Hematopoietic multipotent progenitor cell treated with erythropoietin and hydrocortisone succinate and interleukin-3 and kit ligand, for 17 days (in vitro differentiated cells): Measurements from ENCODE around the gene RNF182.
"Not testable (repeated sequence)": the region's sequence is repeated elsewhere in the genome, so short reads cannot be mapped to it uniquely, and the experiment has no call there.

Source experiments
- DNase-seq: peaks from one replicate; pipeline ENCODE4 v3.0.0-alpha.2; 2015; ENCODE audit warnings: low spot score

RNF182 gene

GRCh38 chr6:13971303-13971702 lies 46.6 kb downstream of the RNF182 start:
- DNase-seq, result no peak

- DNase-seq, result not testable (repeated sequence)
These were observed 47.9 kb downstream of the RNF182 start for GRCh38 chr6:13972602-13973001.

GRCh38 chr6:13973422-13973821 lies 48.7 kb downstream of the RNF182 start:
- not testable (repeated sequence) for DNase-seq

DNA sequence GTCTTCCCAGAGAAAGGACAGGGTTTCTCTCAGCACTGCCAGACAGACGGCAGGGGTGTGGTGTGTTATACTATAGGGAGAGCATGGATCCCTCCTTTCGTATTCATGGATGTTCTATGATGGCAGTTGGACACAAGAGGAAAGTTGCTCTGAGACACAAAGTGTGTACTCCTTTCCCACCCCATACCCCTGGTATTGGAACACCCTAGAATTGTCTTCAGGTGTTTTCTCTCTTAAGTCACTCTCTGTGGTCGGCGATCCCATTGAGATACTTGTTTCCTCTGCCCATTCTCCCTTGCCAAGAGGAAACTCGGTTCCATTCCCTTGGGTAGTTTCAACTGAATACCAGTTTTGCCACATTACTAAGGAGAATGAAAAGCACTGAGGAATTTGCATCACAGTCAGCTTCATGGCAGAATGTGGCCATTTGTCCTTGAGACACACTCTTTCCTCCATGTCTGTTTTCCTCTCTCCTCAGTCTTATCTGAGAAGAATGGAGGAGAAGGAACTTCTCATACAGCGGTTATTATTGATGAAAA lies 53.4 kb downstream of the RNF182 start:
- no peak for DNase-seq

GRCh38 chr6:13978787-13979186 lies 54.0 kb downstream of the RNF182 start:
- DNase-seq, result no peak

DNA sequence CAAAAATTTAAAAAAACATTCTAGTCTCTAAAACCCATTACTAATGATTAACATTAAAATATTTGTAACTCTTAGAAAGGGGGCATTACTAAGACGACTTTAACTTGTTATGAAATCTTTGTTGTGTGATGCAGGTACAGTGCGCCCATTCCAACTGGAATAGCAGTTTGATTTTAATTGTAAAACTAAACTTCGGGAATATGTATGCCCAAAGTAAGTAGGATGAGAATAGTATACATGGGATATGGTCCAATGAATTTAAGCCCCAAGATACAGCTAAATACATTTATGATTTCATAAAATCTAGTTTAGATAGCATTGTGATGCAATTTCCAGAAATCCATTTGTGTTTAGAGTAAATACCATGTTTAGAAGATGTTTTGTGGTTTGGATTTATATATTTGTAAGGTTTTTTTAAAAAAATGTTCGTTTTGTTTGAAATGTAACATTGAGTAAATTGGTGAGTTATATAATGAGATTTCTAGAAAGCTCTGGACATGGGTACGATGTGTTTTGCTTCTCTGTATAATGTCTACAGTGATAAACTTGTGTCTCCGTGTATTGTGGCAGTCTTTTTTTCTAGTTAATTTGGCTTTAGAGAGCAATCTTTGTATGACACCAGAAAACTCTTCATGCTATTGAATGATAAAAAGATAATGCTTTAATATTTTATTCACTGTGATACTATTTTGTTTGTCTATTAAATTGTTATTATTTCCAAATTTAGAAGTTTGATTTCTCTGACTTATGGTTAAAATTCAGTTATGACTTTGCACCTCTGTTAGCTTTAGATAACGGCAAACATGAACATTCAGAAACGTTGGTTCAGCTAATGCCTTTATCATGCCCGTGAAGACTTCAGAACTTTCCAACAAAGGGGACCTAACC lies 54.8 kb downstream of the RNF182 start:
- DNase-seq, result no peak

GRCh38 chr6:13980534-13980933 lies 55.8 kb downstream of the RNF182 start:
- DNase-seq, result no peak

GRCh38 chr6:13985663-13986325 lies 61.0 kb downstream of the RNF182 start:
- no peak for DNase-seq

GRCh38 chr6:13986700-13987399 lies 62.1 kb downstream of the RNF182 start:
- no peak for DNase-seq

- no peak for DNase-seq
These were observed 62.7 kb downstream of the RNF182 start for GRCh38 chr6:13987400-13987865.

DNA sequence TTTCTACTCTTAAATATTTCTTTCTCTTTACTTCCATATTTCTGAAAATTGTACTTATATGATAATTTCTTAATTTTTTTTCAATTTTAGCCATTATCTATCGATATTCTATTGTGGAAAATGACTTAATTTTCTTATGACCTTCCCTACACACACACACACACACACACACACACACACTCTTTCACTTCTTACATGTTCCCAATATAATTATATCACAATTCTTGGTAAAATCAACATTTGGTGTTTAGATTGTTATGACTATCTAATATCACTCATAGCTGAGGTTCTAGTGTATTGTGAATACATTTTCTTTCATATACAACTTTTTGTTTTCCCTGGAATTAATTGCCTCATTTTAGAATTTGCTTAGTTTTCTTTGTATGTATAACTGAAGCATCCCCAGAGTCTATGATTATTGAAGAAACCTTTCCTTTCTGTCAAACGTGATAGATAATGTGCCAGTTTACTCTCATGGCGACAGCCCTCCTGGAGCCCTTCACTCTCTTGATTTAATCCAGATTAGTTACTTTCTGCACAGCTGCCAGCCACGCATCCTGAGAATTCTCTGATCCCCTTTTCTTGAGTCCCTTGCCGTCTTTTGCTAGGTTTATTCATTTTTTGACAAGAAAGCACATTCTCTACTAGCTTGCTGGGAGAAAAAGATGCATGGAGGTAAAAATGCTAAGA lies 63.4 kb downstream of the RNF182 start:
- no peak for DNase-seq

GRCh38 chr6:13988908-13989307 lies 64.2 kb downstream of the RNF182 start:
- no peak for DNase-seq

DNA sequence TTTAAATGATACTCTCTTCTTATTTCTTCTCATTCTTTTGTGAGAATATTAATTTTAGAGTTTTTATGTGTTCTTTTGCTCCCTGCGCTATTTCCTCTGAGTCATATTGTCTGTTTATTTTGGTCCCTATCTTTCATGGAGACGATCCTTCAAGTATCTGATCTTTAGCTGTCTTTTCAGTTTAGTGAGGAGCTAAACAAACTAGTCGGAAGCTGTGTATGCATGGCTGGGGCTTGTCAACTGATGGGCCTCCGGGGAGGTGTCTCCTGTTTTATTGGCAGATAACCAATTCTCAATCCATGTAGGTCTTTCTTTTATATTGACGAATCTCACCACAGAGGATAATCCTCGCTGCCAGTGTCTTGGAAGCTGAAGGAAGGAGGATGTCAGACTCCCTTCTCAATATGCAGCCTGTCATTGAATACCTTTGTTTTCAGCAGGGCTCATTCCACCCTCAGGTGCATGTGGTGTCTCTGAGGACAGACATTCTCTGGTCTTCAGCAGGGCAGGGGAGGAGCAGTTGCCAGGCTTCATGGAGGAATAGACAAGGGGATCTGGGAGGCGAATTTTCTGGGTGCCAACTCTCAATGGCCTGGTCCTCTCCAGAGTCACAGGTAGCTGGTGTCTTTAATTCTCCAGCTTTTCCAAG lies 64.9 kb downstream of the RNF182 start:
- no peak for DNase-seq

GRCh38 chr6:13990796-13991195 lies 66.0 kb downstream of the RNF182 start:
- DNase-seq, result no peak

DNA sequence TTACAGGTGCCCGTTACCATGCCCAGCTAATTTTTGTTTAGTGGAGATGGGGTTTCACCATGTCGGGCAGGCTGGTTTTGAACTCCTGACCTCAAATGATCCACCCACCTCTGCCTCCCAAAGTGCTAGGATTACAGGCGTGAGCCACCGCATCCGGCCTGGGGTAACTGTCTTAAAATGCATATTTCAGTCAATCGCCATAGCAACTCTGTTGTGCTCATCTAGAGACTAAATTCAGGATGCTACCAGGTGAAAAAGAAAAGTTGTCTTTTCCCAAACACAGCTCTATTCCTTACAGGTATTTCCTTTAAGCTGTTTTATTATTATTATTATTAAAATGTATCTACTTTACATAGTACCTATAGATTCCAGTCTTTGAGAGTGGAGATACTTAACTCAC lies 66.6 kb downstream of the RNF182 start:
- DNase-seq, result no peak

DNA sequence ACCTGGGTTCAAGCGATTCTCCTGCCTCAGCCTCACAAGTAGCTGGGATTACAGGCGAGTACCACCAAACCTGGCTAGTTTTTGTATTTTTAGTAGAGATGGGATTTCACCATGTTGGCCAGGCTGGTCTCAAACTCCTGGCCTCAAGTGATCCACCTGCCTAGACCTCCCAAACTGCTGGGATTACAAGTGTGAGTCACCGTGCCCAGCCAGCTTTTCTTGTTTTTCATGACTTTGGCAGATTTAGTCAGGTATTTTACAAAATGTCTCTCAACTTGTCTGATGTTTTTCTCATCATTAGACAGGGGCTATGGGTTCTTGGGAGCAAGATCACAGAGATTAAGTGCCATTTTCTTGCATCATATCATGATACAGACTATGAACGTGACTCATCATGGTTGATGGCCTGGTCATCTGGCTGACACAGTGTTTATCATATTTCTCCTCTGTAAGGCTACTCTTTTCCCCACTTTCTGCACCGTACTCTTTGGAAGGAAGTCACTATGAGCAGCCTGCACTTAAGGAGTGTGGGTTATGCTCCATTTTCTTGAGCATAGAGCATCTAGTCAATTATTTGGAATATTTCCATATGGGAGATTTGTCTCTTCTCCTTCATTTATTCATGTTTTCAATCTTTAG lies 67.8 kb downstream of the RNF182 start:
- DNase-seq, result no peak

GRCh38 chr6:13993416-13993815 lies 68.7 kb downstream of the RNF182 start:
- no peak for DNase-seq

DNA sequence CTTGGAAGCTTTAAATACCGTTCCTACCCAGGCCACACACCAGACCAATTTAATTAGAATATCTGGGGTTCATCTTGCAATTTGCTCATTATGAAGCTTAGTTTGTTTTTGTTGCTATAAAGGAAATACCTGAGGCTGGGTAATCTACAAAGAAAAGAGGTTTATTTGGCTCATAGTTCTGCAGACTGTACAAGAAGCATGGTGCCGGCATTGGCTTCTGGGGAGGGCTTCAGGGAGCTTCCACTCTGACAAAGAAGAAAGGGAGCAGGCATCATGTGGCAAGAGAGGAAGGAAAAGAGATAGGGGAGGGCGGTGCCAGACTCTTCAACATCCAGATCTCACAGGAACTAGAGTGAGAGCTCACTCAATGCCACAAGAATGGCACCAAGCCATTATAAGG lies 73.6 kb downstream of the RNF182 start:
- DNase-seq, result no peak

DNA sequence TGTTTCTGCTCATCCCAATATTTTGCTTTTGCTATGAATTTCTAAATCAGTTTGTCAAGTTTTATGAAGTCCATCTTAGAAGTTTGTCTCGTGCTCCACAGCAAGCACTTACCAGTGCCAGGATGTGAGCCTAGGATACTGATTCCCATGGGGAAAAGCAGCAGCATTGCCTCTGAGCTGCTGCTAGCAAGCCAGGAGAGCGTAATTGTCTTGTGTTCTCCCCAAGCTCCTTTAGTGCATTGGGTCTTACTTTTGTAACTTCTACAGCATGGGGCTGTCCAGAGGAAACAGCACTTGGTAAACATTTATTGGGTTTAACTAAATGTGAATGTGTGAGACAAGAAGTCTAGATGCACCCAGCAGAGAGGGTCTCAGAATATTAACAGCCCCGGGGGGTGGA lies 76.1 kb downstream of the RNF182 start:
- no peak for DNase-seq

- DNase-seq, result no peak
These were observed 76.7 kb downstream of the RNF182 start for GRCh38 chr6:14001329-14002012.
